Esophagus (tissue), 2 donors: ENCODE results near the gene NEU1. TPM values are rescaled to one million over a fixed set of nuclear protein-coding genes. Genes with fewer than 3 reads are reported as not detected.

ENCODE experiments used
- H3K27ac ChIP-seq, 2 donors: one replicate each; pipeline ENCODE4 v1.5.1; 2013; ENCODE audit warnings: low read depth in 2 of 2, mild to moderate bottlenecking in 2 of 2, inconsistent platforms in 1 of 2, low read length in 1 of 2, moderate library complexity in 1 of 2
- H3K27me3 ChIP-seq, 2 donors: one replicate each; pipeline ENCODE4 v1.6.1; 2013; ENCODE audit warnings: low read length in 2 of 2, control low read depth in 1 of 2, mild to moderate bottlenecking in 1 of 2; ENCODE audit not compliant: insufficient read depth in 2 of 2, control insufficient read depth in 1 of 2
- H3K36me3 ChIP-seq, 2 donors: one replicate each; pipeline ENCODE4 v1.6.1; 2013; ENCODE audit warnings: low read length in 1 of 2; ENCODE audit not compliant: control insufficient read depth in 2 of 2, insufficient read depth in 2 of 2
- H3K4me1 ChIP-seq, 2 donors: one replicate each; pipeline ENCODE4 v1.6.1; 2013; ENCODE audit warnings: low read length in 1 of 2; ENCODE audit not compliant: control insufficient read depth in 2 of 2, insufficient read depth in 2 of 2
- H3K4me3 ChIP-seq, 2 donors: one replicate each; pipeline ENCODE4 v1.5.1; 2013; ENCODE audit warnings: low read length in 2 of 2, mild to moderate bottlenecking in 2 of 2, low read depth in 1 of 2, moderate library complexity in 1 of 2
- H3K9me3 ChIP-seq, 2 donors: one replicate each; pipeline ENCODE4 v1.6.1; 2013; ENCODE audit warnings: mild to moderate bottlenecking in 2 of 2, low read depth in 1 of 2, low read length in 1 of 2, moderate library complexity in 1 of 2; ENCODE audit not compliant: control insufficient read depth in 2 of 2, insufficient read depth in 1 of 2
- WGBS, 2 donors: extraction: QIAGEN DNeasy Blood & Tissue Kit; methylation state at CpG; one replicate each; pipeline ENCODE4 v1.1.7; 2013; 5-methylcytosine and 5-hydroxymethylcytosine counted together
- polyA plus RNA-seq, 2 donors: library from polyadenylated mRNA; stranded (reverse); fragments of 200-250 nt; gene quantifications; one replicate each; pipeline ENCODE4 v1.2.3, GENCODE V29; 2013
- donor health status: healthy with polysubstance abuse.
- donor health status: Bipolar disorder and iron deficiency.

The NEU1 gene
- polyA plus RNA-seq, 2 donors, result 13.6 to 14.6 TPM

- 87 to 93% methylated on average over 12 of the region's 12 CpGs for WGBS, 2 donors
- Histone ChIP-seq H3K4me3 (no peak overlapping the region), H3K4me1 (no peaks in the 10 kb centered on the region), H3K9me3 (no peaks in the 10 kb centered on the region), H3K27ac (no peak overlapping the region), H3K27me3 (no peaks in the 10 kb centered on the region), H3K36me3 (peaks cover 45 to 62% of the 10 kb centered on the region in 2 donors)
Measured at GRCh38 chr6:31883676-31884075, 21.1 kb upstream of the NEU1 start.

DNA sequence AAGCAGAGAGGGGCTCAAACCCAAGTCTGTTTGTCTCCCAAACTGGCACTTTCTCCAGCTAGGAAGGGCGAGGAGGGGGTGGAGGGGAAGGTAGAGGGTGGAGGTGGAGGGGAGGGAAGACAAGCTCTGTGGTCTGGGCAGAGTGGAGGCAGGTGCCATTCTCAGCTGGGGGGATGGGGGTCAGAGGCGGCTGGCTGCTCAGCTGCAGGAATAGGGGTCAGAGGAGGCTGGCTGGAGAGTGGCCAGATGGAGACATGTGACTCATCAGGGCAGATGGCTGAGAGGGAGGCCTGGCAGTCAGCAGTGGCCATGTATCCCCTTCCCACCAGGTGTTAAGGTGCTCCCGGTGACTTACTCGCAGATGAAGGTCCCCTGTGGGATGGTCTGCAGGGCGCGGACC lies 19.7 kb upstream of the NEU1 start:
- WGBS, 2 donors, result 88 to 89% methylated on average over 6 of the region's 6 CpGs
- peaks cover 39 to 50% of the 10 kb centered on the region in 2 donors for H3K36me3 ChIP-seq
- peaks cover 0 to 2% of the 10 kb centered on the region in 2 donors for H3K4me1 ChIP-seq
- no peak overlapping the region for H3K4me3 ChIP-seq
- no peaks in the 10 kb centered on the region for H3K27me3 ChIP-seq
- no peaks in the 10 kb centered on the region for H3K9me3 ChIP-seq
- no peak overlapping the region for H3K27ac ChIP-seq

DNA sequence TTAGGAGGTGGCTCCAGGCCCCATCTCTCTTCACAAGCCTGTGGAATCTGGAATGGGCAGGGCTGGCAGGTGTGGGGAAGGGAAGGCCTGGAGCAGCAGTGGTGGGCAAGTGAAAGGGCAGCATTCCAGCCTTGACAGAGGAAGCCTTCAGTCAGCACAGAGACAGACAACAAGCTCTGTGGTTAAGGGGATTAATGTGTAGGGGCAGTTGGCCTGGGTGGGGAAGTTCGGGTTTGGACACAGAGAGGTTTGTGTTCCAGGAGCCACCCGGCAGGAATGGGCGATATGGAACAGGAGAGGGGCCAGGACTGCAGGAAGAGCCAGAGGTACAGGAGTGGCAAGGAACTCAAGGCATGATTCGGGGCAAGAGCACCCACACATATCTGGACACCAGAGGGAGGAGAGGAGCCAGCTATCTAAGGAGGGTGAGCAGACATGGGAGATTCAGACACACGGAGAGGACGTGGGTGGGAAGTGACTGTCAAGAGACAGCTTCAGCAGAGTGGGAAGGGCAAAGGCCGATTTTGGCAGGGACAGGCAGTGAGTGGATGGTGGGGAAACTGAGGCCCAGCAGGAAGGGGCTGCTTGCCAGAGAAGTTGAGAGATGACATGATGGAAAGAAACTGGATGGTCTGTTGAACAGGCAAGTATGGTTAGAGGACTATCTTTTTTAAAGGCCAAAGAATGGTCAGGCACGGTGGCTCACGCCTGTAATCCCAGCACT lies 18.7 kb upstream of the NEU1 start:
- peaks cover 0 to 3% of the 10 kb centered on the region in 2 donors for H3K4me1 ChIP-seq
- H3K36me3 ChIP-seq, result peaks cover 29 to 40% of the 10 kb centered on the region in 2 donors
- H3K27me3 ChIP-seq, result no peaks in the 10 kb centered on the region
- H3K9me3 ChIP-seq, result no peaks in the 10 kb centered on the region
- no peak overlapping the region for H3K27ac ChIP-seq
- 82% methylated on average over 9 of the region's 9 CpGs for WGBS, 2 donors
- H3K4me3 ChIP-seq, result no peak overlapping the region

- H3K4me1 ChIP-seq, result peaks cover 0 to 3% of the 10 kb centered on the region in 2 donors
- H3K27me3 ChIP-seq, result no peaks in the 10 kb centered on the region
- H3K36me3 ChIP-seq, result peaks cover 29 to 37% of the 10 kb centered on the region in 2 donors
- 89% methylated on average over 10 of the region's 10 CpGs for WGBS, 2 donors
- no peaks in the 10 kb centered on the region for H3K9me3 ChIP-seq
- H3K4me3 ChIP-seq, result no peak overlapping the region
- H3K27ac ChIP-seq, result no peak overlapping the region
Measured at GRCh38 chr6:31880616-31881015, 18.0 kb upstream of the NEU1 start.

DNA sequence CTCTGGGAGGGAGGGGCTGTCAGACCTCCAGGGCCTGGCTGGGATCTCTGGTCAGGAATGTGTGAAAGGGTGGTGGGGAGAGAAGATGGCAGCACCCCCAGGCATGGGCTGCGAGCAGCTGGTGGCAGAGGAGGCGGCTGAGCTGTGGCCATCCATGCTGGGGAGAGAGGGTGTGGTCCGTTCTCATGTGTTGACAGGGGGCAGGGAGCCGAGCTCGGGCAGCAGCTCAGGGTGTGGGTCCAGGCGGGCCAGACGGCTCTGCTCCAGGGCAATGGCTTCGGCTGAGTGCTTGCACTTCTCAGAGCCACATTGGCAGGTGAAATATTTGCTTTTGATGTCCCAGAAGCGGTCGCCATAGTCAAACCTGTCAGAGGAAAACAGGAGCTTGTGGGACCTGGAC lies 17.3 kb upstream of the NEU1 start:
- H3K9me3 ChIP-seq, result no peaks in the 10 kb centered on the region
- WGBS, 2 donors, result 66 to 69% methylated on average over 10 of the region's 10 CpGs
- no peaks in the 10 kb centered on the region for H3K27me3 ChIP-seq
- H3K4me3 ChIP-seq, result no peak overlapping the region
- no peak overlapping the region for H3K27ac ChIP-seq
- peaks cover 0 to 3% of the 10 kb centered on the region in 2 donors for H3K4me1 ChIP-seq
- peaks cover 28 to 37% of the 10 kb centered on the region in 2 donors for H3K36me3 ChIP-seq

GRCh38 chr6:31879143-31879542 lies 16.5 kb upstream of the NEU1 start:
- Histone ChIP-seq H3K4me3 (no peak overlapping the region), H3K4me1 (peaks cover 0 to 3% of the 10 kb centered on the region in 2 donors), H3K36me3 (peaks cover 24 to 29% of the 10 kb centered on the region in 2 donors), H3K9me3 (no peaks in the 10 kb centered on the region), H3K27ac (no peak overlapping the region), H3K27me3 (no peaks in the 10 kb centered on the region)
- WGBS, 2 donors, result 54 to 66% methylated on average over 13 of the region's 13 CpGs

- Histone ChIP-seq H3K27ac (no peak within 1 kb of the TSS), H3K27me3 (no peaks in the 10 kb centered on the region), H3K4me3 (no peak within 1 kb of the TSS), H3K9me3 (no peaks in the 10 kb centered on the region), H3K4me1 (peaks cover 0 to 3% of the 10 kb centered on the region in 2 donors), H3K36me3 (peaks cover 24 to 28% of the 10 kb centered on the region in 2 donors)
- WGBS, 2 donors, result 45 to 52% methylated on average over 18 of the region's 18 CpGs
Measured at GRCh38 chr6:31878726-31879125, 16.1 kb upstream of the NEU1 start, which contains the start of gene SLC44A4. TSS of gene SLC44A4 (minus strand) at chr6:31878997. CDS start at chr6:31878980, 17 bp downstream.

- no peaks in the 10 kb centered on the region for H3K9me3 ChIP-seq
- 65 to 77% methylated on average over 3 of the region's 3 CpGs for WGBS, 2 donors
- no peak overlapping the region for H3K27ac ChIP-seq
- H3K4me3 ChIP-seq, result no peak overlapping the region
- peaks cover 20 to 23% of the 10 kb centered on the region in 2 donors for H3K36me3 ChIP-seq
- no peaks in the 10 kb centered on the region for H3K27me3 ChIP-seq
- H3K4me1 ChIP-seq, result peaks cover 0 to 3% of the 10 kb centered on the region in 2 donors
Measured at GRCh38 chr6:31878222-31878621, 15.6 kb upstream of the NEU1 start.

GRCh38 chr6:31877651-31878161 lies 15.1 kb upstream of the NEU1 start:
- peaks cover 0 to 3% of the 10 kb centered on the region in 2 donors for H3K4me1 ChIP-seq
- 66 to 69% methylated on average over 10 of the region's 10 CpGs for WGBS, 2 donors
- H3K36me3 ChIP-seq, result peaks cover 15 to 19% of the 10 kb centered on the region in 2 donors
- H3K27ac ChIP-seq, result no peak overlapping the region
- H3K4me3 ChIP-seq, result no peak overlapping the region
- H3K9me3 ChIP-seq, result no peaks in the 10 kb centered on the region
- no peaks in the 10 kb centered on the region for H3K27me3 ChIP-seq
